ENCODE data around the gene SPINK9. TPM values are rescaled to one million over a fixed set of nuclear protein-coding genes. Genes with fewer than 3 reads are reported as not detected.

SPINK9 gene
- total and polyA plus RNA-seq, 2 experiments from 2014 or later: not detected

Small RNA genes lying within 50 kb of the gene (small RNA-seq; reads per million reads assigned to genes)
- gene RF00017 (ENCODE audit: low replicate concordance): not detected

Other genes starting within 250 kb of the SPINK9 start
- not detected in 2 replicates for gene SPINK14, start 167.0 kb upstream of the SPINK9 start, total RNA-seq (2014; rRNA removed; shearing (Covaris generic))
- not detected in 2 replicates for gene SPINK14, start 167.0 kb upstream of the SPINK9 start, polyA plus RNA-seq (2016; fragmentation: Nextera tagmentation; extraction: Ambion mirVana)
- gene SPINK6, start 132.5 kb upstream of the SPINK9 start, total RNA-seq (2014; rRNA removed; shearing (Covaris generic)): not detected in 2 replicates
- 0.53 TPM in 1 of 2 replicates, not detected in the other for gene SPINK6, start 132.5 kb upstream of the SPINK9 start, polyA plus RNA-seq (2016; fragmentation: Nextera tagmentation; extraction: Ambion mirVana)
- gene MARCOL, start 97.0 kb upstream of the SPINK9 start, total RNA-seq (2014; rRNA removed; shearing (Covaris generic)): not detected in 2 replicates
- not detected in 2 replicates for gene MARCOL, start 97.0 kb upstream of the SPINK9 start, polyA plus RNA-seq (2016; fragmentation: Nextera tagmentation; extraction: Ambion mirVana)
- gene SPINK13, start 66.8 kb upstream of the SPINK9 start, total RNA-seq (2014; rRNA removed; shearing (Covaris generic)): not detected in 2 replicates
- gene SPINK13, start 66.8 kb upstream of the SPINK9 start, polyA plus RNA-seq (2016; fragmentation: Nextera tagmentation; extraction: Ambion mirVana): 0.49 TPM in 1 of 2 replicates, not detected in the other
- not detected in 2 replicates for gene SPINK7, start 23.1 kb upstream of the SPINK9 start, total RNA-seq (2014; rRNA removed; shearing (Covaris generic))
- not detected in 2 replicates for gene SPINK7, start 23.1 kb upstream of the SPINK9 start, polyA plus RNA-seq (2016; fragmentation: Nextera tagmentation; extraction: Ambion mirVana)
- gene FBXO38, start 48.4 kb downstream of the SPINK9 start, total RNA-seq (2014; rRNA removed; shearing (Covaris generic)): 45.6 and 63.9 TPM in 2 replicates
- 12.0 and 13.3 TPM in 2 replicates for gene FBXO38, start 48.4 kb downstream of the SPINK9 start, polyA plus RNA-seq (2016; fragmentation: Nextera tagmentation; extraction: Ambion mirVana)

Data from GM23338 (cell line).